ENCODE results near the gene CPEB4. TPM values are rescaled to one million over a fixed set of nuclear protein-coding genes. Genes with fewer than 3 reads are reported as not detected.

Gene CPEB4
- total RNA-seq, 1 experiment from 2014 or later = 15.4 TPM

- Histone ChIP-seq H3K9me2 (ENCODE audit: insufficient read depth) (no peaks in the 10 kb centered on the region; the same call in 1 of the 2 replicates), H4K20me1 (ENCODE audit: insufficient read depth) (no peaks in the 10 kb centered on the region; the same call in 1 of the 2 replicates), H3K9me3 (ENCODE audit: insufficient read depth, low read depth) (no peaks in the 10 kb centered on the region), H3K4me2 (peak overlapping the region; percentile 77), H3F3A (ENCODE audit: insufficient read depth, low read depth) (peaks cover 19% of the 10 kb centered on the region), H3K36me3 (ENCODE audit: low read depth) (no peaks in the 10 kb centered on the region), H3K27ac (0 out of 2 replicates have a peak overlapping the region, but pooled peaks have one; percentile 66), H3K79me2 (ENCODE audit: low read depth) (no peaks in the 10 kb centered on the region), H3K4me1 (replicated peaks; ENCODE audit: insufficient read depth) (peaks cover 8% of the 10 kb centered on the region), H3K4me3 (no peak overlapping the region), H3K27me3 (ENCODE audit: insufficient read depth, low read depth) (no peaks in the 10 kb centered on the region), H2AFZ (no peak overlapping the region)
- ChIA-PET POLR2A (ENCODE audit: unreplicated experiment) (interaction anchor here (0.5 to 0.9 kb wide), 5 partner anchors 136 to 1217 kb away, joined by 3 to 5 read pairs (median 4); no protein-coding TSS in a partner anchor), CTCF (interaction anchor here (0.6 to 0.8 kb wide), 2 partner anchors 355 to 633 kb away, joined by 3 read pairs; no protein-coding TSS in a partner anchor)
- no TSS peak for BruUV-seq (replicated peaks)
- no peak for TF ChIP-seq CTCF (conservative IDR thresholded peaks at IDR 0.05)
- no peak for TF ChIP-seq EZH2 (IDR thresholded peaks at IDR 0.05; ENCODE audit: low read depth)
- intact Hi-C loops (cut with micrococcal nuclease; ENCODE audit: unreplicated experiment) = loop anchor here (5.0 kb wide), 1 partner anchor 75 kb away; the partner anchor contains the start of gene CPEB4
- DNase-seq = no peak
Observed at GRCh38 chr5:173962436-173962972, 74.4 kb downstream of the CPEB4 start.

GRCh38 chr5:173963182-173963838 is 75.2 kb downstream of the CPEB4 start:
- DNase-seq = peak; percentile 42 to 63
- H3K9me2 ChIP-seq (ENCODE audit: insufficient read depth) = no peaks in the 10 kb centered on the region; the same call in 1 of the 2 replicates
- H3K4me2 ChIP-seq = peak overlapping the region; percentile 77
- no peaks in the 10 kb centered on the region; the same call in 1 of the 2 replicates for H4K20me1 ChIP-seq (ENCODE audit: insufficient read depth)
- H3K4me3 ChIP-seq = peak overlapping the region; percentile 50
- CTCF ChIA-PET = interaction anchor here (0.6 to 1.6 kb wide), 7 partner anchors 10 to 633 kb away, joined by 3 to 8 read pairs (median 4); partner anchors contain the start of gene BOD1
- intact Hi-C loops (cut with micrococcal nuclease; ENCODE audit: unreplicated experiment) = loop anchor here (1.0 to 5.0 kb wide), 2 partner anchors 44 to 76 kb away; partner anchors contain the start of gene CPEB4
- H2AFZ ChIP-seq = peak overlapping the region; percentile 70
- BruUV-seq (replicated peaks) = TSS peak; percentile 89
- H3K27ac ChIP-seq = peak overlapping the region; percentile 66
- H3K27me3 ChIP-seq (ENCODE audit: insufficient read depth, low read depth) = no peaks in the 10 kb centered on the region
- H3K4me1 ChIP-seq (replicated peaks; ENCODE audit: insufficient read depth) = peaks cover 10% of the 10 kb centered on the region
- peaks cover 17% of the 10 kb centered on the region for H3F3A ChIP-seq (ENCODE audit: insufficient read depth, low read depth)
- no peaks in the 10 kb centered on the region for H3K79me2 ChIP-seq (ENCODE audit: low read depth)
- POLR2A ChIA-PET (ENCODE audit: unreplicated experiment) = interaction anchor here (0.5 to 1.1 kb wide), 24 partner anchors 10 to 1218 kb away, joined by 3 to 13 read pairs (median 4); partner anchors contain the start of gene CPEB4
- H3K9me3 ChIP-seq (ENCODE audit: insufficient read depth, low read depth) = no peaks in the 10 kb centered on the region
- H3K36me3 ChIP-seq (ENCODE audit: low read depth) = no peaks in the 10 kb centered on the region
- TF ChIP-seq CTCF (conservative IDR thresholded peaks at IDR 0.05) (no peak), EZH2 (IDR thresholded peaks at IDR 0.05; ENCODE audit: low read depth) (no peak)

- Histone ChIP-seq H4K20me1 (ENCODE audit: insufficient read depth) (no peaks in the 10 kb centered on the region; the same call in 1 of the 2 replicates), H3K9me2 (ENCODE audit: insufficient read depth) (no peaks in the 10 kb centered on the region; the same call in 1 of the 2 replicates), H3K4me2 (peak overlapping the region; percentile 77), H3K27ac (peak overlapping the region; percentile 66), H3K4me1 (replicated peaks; ENCODE audit: insufficient read depth) (peaks cover 16% of the 10 kb centered on the region), H3K4me3 (peak overlapping the region; percentile 50; the same call in 1 of the 2 replicates), H3K79me2 (ENCODE audit: low read depth) (no peaks in the 10 kb centered on the region), H3F3A (ENCODE audit: insufficient read depth, low read depth) (peaks cover 21% of the 10 kb centered on the region), H3K27me3 (ENCODE audit: insufficient read depth, low read depth) (no peaks in the 10 kb centered on the region), H3K9me3 (ENCODE audit: insufficient read depth, low read depth) (no peaks in the 10 kb centered on the region), H2AFZ (peak overlapping the region; percentile 70), H3K36me3 (ENCODE audit: low read depth) (no peaks in the 10 kb centered on the region)
- ChIA-PET CTCF (interaction anchor here (0.6 to 1.6 kb wide), 6 partner anchors 9 to 348 kb away, joined by 3 to 10 read pairs (median 6); partner anchors contain the start of gene BOD1), POLR2A (ENCODE audit: unreplicated experiment) (interaction anchor here (0.5 to 1.1 kb wide), 16 partner anchors 10 to 1010 kb away, joined by 3 to 13 read pairs (median 4); partner anchors contain the start of gene CPEB4)
- intact Hi-C loops (cut with micrococcal nuclease; ENCODE audit: unreplicated experiment) = loop anchor here (1.0 to 5.0 kb wide), 2 partner anchors 45 to 77 kb away; partner anchors contain the start of gene CPEB4
- BruUV-seq (replicated peaks) = no TSS peak
- peak; percentile 41 to 64 for DNase-seq
- TF ChIP-seq EZH2 (IDR thresholded peaks at IDR 0.05; ENCODE audit: low read depth) (no peak), CTCF (conservative IDR thresholded peaks at IDR 0.05) (no peak)
Observed at GRCh38 chr5:173963867-173964441, 75.8 kb downstream of the CPEB4 start.

Data from PC-9 (cell line).